Thymus (tissue), 11 donors: ENCODE data around the gene CASP5. TPM values are rescaled to one million over a fixed set of nuclear protein-coding genes. Genes with fewer than 3 reads are reported as not detected.
A peak's percentile ranks its signal among the peaks of the same experiment; 100 is the strongest.
"Not testable (repeated sequence)": the region's sequence is repeated elsewhere in the genome, so short reads cannot be mapped to it uniquely, and the experiment has no call there.

ENCODE experiments used
- DNase-seq, 9 donors: peaks; one replicate each; pipeline ENCODE4 v3.0.0-alpha.2; 2013; ENCODE audit warnings: low spot score in 9 of 9, low read depth in 6 of 9, missing footprints in 1 of 9
- H3K27ac ChIP-seq, 2 donors: one replicate each; pipeline ENCODE4 v1.5.1; 2013; ENCODE audit warnings: control low read depth in 1 of 2, low read depth in 1 of 2, low read length in 1 of 2, mild to moderate bottlenecking in 1 of 2, moderate library complexity in 1 of 2
- H3K27me3 ChIP-seq, 2 donors: one replicate each; pipeline ENCODE4 v1.5.1; 2013; ENCODE audit warnings: low read length in 1 of 2; ENCODE audit not compliant: control insufficient read depth in 2 of 2, insufficient read depth in 1 of 2
- H3K36me3 ChIP-seq, 2 donors: one replicate each; pipeline ENCODE4 v1.5.1; 2013; ENCODE audit warnings: low read length in 1 of 2, mild to moderate bottlenecking in 1 of 2, moderate library complexity in 1 of 2; ENCODE audit not compliant: control insufficient read depth in 2 of 2, insufficient read depth in 2 of 2
- H3K4me1 ChIP-seq, 2 donors: one replicate each; pipeline ENCODE4 v1.5.1; 2013; ENCODE audit warnings: low read length in 2 of 2; ENCODE audit not compliant: control insufficient read depth in 2 of 2, insufficient read depth in 2 of 2
- H3K4me3 ChIP-seq, 2 donors: one replicate each; pipeline ENCODE4 v1.5.1; 2013; ENCODE audit warnings: low read length in 2 of 2, control low read depth in 1 of 2, mild to moderate bottlenecking in 1 of 2
- H3K9me3 ChIP-seq, 2 donors: one replicate each; pipeline ENCODE4 v1.5.1; 2013; ENCODE audit warnings: low read length in 1 of 2, mild to moderate bottlenecking in 1 of 2; ENCODE audit not compliant: control insufficient read depth in 2 of 2, insufficient read depth in 1 of 2
- WGBS: extraction: QIAGEN DNeasy Blood & Tissue Kit; methylation state at CpG from one replicate; pipeline ENCODE4 v1.1.7; 2013; 5-methylcytosine and 5-hydroxymethylcytosine counted together
- polyA plus RNA-seq: library from polyadenylated mRNA; stranded (reverse); fragments of 200-250 nt; gene quantifications from one replicate; pipeline ENCODE4 v1.2.3, GENCODE V29; 2013
- total RNA-seq: library from RNA; stranded (reverse); fragments of 120-200 nt; gene quantifications from one replicate; pipeline ENCODE4 v1.2.4, GENCODE V29; 2013
- donor health status: healthy.

The CASP5 gene
- total and polyA plus RNA-seq, 2 donors: 0.33 to 0.55 TPM

- H3K36me3 ChIP-seq: no peaks in the 10 kb centered on the region
- no peak for DNase-seq
- H3K4me3 ChIP-seq: no peak overlapping the region
- 97% methylated on average over 3 of the region's 3 CpGs for WGBS
- H3K27ac ChIP-seq: no peak overlapping the region
- no peaks in the 10 kb centered on the region for H3K9me3 ChIP-seq
- no peaks in the 10 kb centered on the region for H3K27me3 ChIP-seq
- H3K4me1 ChIP-seq: no peaks in the 10 kb centered on the region
Measured at GRCh38 chr11:104984808-104985207, 38.2 kb downstream of the CASP5 start.

- no peak overlapping the region for H3K4me3 ChIP-seq
- DNase-seq: no peak
Measured at GRCh38 chr11:104979839-104980238, 43.1 kb downstream of the CASP5 start.

DNA sequence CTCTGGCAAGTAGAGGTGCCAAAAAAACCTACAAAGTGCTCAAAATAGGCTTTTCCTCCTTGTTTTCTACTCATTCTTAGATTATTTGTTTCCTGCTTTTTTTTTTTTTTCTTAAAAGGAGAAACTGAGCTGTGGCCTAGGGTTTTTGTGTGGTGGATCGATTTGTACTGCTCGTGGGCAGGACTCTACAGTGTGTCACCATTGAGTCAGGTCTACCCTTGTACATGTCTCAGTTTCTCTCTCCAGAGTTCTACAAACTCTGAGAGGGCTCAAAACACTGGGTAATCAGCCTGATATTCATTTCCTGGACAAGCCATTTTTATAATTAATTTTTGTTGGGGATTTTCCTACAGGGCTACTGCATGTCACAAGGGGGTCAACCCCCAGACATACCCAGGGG lies 49.4 kb downstream of the CASP5 start:
- no peak overlapping the region for H3K27ac ChIP-seq
- H3K27me3 ChIP-seq: no peaks in the 10 kb centered on the region
- 93% methylated on average over 2 of the region's 2 CpGs for WGBS
- H3K4me1 ChIP-seq: peaks cover 0 to 4% of the 10 kb centered on the region in 2 donors
- H3K36me3 ChIP-seq: no peaks in the 10 kb centered on the region
- no peak overlapping the region for H3K4me3 ChIP-seq
- H3K9me3 ChIP-seq: no peaks in the 10 kb centered on the region
- no peak for DNase-seq

More at GRCh38 chr11:104979839-104980238, 43.1 kb downstream of the CASP5 start:
- Histone ChIP-seq H3K36me3 (no peaks in the 10 kb centered on the region), H3K27me3 (no peaks in the 10 kb centered on the region), H3K4me1 (no peaks in the 10 kb centered on the region), H3K9me3 (no peaks in the 10 kb centered on the region), H3K27ac (no peak overlapping the region)
- 97% methylated on average over 1 of the region's 1 CpG for WGBS

DNA sequence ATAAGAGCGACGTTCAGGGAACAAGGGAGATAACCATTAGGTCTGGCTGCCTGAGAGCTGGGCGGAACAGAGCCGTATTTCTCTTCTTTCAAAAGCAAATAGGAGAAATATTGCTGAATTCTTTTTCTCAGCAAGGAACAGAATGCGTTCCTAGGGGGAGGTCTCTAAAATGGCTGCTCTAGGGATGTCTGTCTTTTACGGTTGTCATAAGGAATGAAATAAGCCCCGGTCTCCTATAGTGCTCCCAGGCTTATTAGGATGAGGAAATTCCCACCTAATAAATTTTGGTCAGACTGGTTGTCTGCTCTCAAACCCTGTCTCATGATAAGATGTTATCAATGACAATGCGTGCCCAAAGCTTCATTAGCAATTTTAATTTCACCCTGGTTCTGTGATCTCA lies 50.0 kb downstream of the CASP5 start:
- not testable (repeated sequence) for DNase-seq, H3K36me3 ChIP-seq, H3K4me1 ChIP-seq, H3K4me3 ChIP-seq, H3K9me3 ChIP-seq, H3K27ac ChIP-seq, H3K27me3 ChIP-seq
- 97% methylated on average over 8 of the region's 8 CpGs for WGBS

DNA sequence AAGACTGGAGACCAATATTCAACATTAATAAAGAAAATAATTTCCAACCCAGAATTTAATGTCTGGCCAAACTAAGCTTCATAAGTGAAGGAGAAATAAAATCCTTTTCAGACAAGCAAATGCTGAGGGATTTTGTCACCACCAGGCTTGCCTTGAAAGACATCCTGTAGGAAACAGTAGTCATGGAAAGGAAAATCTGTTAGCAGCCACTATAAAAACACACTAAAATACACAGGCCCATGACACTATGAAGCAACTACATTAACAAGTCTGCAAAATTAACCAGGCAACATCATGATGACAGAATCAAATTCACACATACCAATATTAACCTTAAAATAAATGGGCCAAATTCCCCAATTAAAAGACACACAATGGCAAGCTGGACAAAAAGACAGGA lies 52.2 kb downstream of the CASP5 start:
- no peaks in the 10 kb centered on the region for H3K9me3 ChIP-seq
- H3K4me3 ChIP-seq: no peak overlapping the region
- no peak for DNase-seq
- H3K27ac ChIP-seq: no peak overlapping the region
- H3K4me1 ChIP-seq: peaks cover 0 to 5% of the 10 kb centered on the region in 2 donors
- H3K36me3 ChIP-seq: no peaks in the 10 kb centered on the region
- no peaks in the 10 kb centered on the region for H3K27me3 ChIP-seq

- peak in 1 of 9 donors; percentile 4 for DNase-seq
- 87% methylated on average over 16 of the region's 16 CpGs for WGBS
Measured at GRCh38 chr11:104968856-104969776, 53.9 kb downstream of the CASP5 start.

DNA sequence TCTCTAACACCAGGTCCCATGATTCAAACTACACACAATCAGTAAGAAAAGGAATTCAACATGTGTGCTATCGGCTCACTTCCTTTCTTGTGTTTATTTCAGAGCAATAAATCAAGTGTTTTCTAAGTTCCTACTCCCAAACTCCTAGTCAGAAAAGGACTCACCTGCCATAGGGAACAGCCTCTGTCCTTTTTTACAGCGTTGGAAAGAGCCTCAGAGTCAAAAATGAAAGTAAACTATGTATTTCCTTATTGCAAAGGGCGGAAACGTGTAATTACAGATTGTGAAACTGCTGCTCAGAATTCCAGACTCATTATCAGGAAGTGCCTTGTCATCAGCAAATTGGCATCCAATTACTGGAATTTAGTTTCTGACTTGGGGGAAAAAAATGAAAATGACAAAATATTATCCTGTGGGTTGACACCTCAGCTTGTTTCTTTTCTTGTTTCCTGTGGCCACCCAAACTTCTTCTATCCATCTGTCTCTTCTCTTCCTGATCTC lies 54.6 kb downstream of the CASP5 start, which contains the start of gene CASP4:
Gene CASP4 (minus strand): TSS at position 220 of the 501 bp plus-strand sequence. CDS start 49 bp downstream, at position 171.
- Histone ChIP-seq H3K27me3 (no peaks in the 10 kb centered on the region), H3K4me3 (peak within 1 kb of the TSS; percentile 56 to 64), H3K27ac (peak within 1 kb of the TSS; percentile 66 to 75), H3K9me3 (peaks cover 1 to 4% of the 10 kb centered on the region in 2 donors), H3K36me3 (no peaks in the 10 kb centered on the region), H3K4me1 (peaks cover 0 to 5% of the 10 kb centered on the region in 2 donors)
- peak; percentile 18 to 77 (median 34) for DNase-seq
- WGBS: 1% methylated on average over 4 of the region's 4 CpGs

More at GRCh38 chr11:104968856-104969776, 53.9 kb downstream of the CASP5 start:
- no peaks in the 10 kb centered on the region for H3K9me3 ChIP-seq
- H3K27me3 ChIP-seq: no peaks in the 10 kb centered on the region
- H3K36me3 ChIP-seq: no peaks in the 10 kb centered on the region
- H3K4me1 ChIP-seq: peaks cover 0 to 5% of the 10 kb centered on the region in 2 donors
- H3K4me3 ChIP-seq: peak overlapping the region; percentile 56 to 64
- peak overlapping the region; percentile 66 to 75 for H3K27ac ChIP-seq

GRCh38 chr11:104967534-104968354 lies 55.2 kb downstream of the CASP5 start:
- WGBS: 14% methylated on average over 11 of the region's 11 CpGs
- peak in 2 of 9 donors; percentile 6 to 8 for DNase-seq
- peaks cover 0 to 5% of the 10 kb centered on the region in 2 donors for H3K4me1 ChIP-seq

More at GRCh38 chr11:104967534-104968354, 55.2 kb downstream of the CASP5 start:
- Histone ChIP-seq H3K4me3 (peak overlapping the region; percentile 56 to 64), H3K27ac (peak overlapping the region; percentile 38 to 75), H3K27me3 (no peaks in the 10 kb centered on the region), H3K9me3 (peaks cover 1 to 4% of the 10 kb centered on the region in 2 donors), H3K36me3 (no peaks in the 10 kb centered on the region)
